GM10847 (cell line): ENCODE data around the gene TRAF3.

Experiments
- POLR2A ChIP-seq: IDR thresholded peaks from 2 replicates; pipeline ENCODE4 v1.6.1; 2011; ENCODE audit not compliant: insufficient read length; ENCODE audit errors: extremely low read depth

TRAF3 gene

DNA sequence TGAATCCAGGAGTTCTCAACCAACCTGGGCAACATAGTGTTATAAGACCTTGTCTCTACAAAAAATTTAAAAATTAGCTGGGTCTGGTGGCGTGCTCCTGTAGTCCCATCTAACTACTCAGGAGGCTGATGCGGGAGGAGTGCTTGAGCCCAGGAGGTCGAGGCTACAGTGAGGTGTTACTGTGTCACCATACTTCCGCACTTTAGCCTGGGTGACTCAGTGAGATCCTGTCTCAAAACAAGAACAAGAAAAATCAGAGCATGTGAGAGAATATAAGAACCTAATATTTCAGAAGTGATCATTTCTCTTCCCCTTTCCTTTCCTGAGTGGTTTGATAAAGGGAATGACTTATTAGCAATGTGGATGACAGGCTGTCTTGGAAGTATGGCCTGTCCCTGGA is 9.5 kb downstream of the TRAF3 start:
- no peak for TF ChIP-seq POLR2A

DNA sequence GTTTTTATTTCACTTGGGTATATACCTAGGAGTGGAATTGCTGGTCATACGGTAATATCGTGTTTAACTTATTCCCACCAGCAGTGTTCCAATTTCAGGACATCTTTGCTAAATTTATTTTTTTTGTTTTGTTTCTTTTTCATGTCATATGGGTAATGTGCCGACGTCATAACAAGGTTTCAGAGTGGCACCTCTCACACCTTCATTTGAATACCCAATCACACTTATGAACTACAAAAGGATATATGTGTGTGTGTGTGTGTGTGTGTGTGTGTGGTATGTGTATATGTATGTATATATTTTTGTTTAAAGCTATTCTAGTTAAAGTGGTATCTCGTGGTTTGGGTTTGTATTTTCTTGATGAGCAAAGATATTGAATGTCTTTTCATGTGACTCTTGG is 12.1 kb downstream of the TRAF3 start:
- no peak for TF ChIP-seq POLR2A

DNA sequence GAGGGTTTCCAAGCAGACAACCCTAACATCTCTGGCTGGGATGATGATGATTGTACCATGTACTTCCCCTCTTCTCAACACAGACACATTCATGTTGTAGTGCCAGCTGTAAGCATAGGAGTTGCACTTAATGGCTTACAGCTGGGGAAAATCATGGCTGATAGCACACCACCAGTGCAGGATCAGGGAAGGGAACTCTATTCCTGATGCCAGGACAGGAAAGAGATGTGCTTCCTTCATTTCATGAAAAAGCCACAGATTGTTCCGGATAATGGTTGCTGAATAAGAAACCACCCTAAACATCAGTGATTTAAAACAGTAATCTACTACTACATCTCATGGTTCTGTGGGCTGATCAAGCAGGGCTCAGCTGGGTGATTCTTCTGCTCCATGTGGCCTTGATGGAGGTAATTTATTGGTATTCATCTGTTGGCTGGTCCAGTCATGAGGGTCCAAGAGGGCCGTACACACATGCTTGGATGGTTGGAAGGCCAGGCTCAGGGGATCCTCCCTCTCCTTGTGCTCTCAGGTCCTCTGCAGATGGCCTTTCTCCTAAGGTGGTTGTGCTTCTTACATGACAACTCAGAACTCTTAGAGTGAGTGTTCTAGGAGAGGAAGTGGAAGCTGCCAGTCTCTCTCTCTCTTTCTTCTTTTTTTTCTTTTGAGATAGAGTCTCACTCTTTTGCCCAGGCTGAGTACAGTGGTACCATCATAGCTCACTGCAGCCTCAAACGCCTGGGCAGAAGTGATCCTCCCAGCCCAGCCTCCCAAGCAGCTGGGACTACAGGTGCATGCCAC is 16.5 kb downstream of the TRAF3 start:
- TF ChIP-seq POLR2A = no peak

DNA sequence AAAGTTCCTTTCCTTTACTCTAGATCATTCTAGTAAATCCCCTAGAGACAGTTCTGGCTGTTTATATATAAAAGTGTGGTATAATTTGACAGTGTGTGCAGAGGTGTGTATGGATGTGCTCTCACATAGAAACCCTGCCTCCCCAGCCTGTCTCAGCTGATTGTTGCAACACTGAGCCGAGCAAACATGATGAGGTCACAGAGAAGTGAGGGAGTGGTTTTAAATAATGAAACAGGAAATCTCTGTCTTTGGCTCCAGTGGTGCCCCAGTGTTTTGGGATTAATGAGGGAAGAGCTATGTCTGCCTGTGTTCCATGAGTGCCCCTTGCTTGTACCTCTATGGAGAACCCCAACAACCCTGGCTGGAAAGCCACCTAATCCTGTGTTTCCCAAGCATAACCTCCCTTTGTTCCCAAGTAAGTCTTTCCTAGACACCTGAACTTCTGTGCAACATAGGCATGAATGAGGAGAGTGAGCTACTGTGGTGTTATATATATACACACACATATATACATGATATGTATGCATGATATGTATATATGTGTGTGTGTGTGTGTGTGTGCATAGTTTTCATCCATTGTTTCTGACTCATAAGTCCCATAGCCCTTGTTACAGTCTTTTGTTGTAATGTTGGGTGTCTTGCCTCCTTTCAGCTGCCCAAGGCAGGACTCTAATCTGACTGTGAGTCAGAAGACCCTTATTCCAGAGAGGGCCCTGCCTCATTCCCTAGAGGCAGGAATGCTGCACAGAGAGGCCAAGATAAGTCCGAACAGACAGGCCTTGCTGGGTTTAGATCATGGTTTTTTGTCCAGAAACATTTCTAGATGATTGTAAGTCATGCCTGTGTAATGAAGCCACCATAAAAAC is 18.0 kb downstream of the TRAF3 start:
- no peak for TF ChIP-seq POLR2A

DNA sequence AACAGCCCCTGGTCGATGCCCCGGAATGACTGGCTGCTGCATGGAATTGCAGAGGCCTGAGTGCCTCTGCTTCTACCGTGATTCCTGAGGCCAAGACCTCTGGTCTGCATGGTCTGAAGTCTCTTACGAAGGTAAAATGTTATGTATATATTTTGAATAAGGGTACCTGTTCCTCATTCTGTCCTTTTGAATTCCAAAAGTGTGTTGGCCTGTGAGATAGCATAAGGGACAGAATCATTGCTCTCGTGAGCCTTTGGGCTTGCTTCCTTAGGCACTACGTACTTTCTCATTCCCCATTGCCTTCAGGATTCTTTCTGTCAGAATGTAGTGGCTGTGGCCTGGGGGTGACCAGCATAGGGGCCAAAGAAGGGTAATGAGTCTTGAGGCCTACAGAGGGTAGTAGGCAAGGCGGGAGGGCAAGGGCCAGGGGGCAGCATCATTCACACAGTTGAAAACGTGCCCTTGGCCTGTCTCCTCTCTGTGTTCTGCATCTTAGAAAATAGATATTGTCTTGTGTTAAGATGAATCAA is 19.5 kb downstream of the TRAF3 start:
- TF ChIP-seq POLR2A = no peak

DNA sequence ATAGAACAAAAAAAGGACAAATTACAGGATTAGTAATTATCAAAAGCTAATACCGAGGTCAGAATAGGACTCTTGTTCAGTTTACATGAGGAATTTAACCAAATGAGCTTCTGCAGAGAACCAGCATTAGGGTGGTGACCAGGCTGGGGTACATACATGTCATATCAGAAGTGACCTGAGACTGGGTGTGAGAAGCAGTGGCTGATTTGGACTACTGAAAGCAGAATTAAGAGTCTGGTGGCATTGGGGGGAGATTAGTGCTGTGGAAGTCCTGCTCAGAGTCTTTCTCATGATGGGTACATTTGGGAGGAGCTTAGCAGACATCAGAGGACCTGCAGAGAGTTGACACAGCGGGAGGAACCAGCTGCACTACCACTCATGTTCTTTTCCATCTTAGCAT is 21.7 kb downstream of the TRAF3 start:
- TF ChIP-seq POLR2A = no peak

DNA sequence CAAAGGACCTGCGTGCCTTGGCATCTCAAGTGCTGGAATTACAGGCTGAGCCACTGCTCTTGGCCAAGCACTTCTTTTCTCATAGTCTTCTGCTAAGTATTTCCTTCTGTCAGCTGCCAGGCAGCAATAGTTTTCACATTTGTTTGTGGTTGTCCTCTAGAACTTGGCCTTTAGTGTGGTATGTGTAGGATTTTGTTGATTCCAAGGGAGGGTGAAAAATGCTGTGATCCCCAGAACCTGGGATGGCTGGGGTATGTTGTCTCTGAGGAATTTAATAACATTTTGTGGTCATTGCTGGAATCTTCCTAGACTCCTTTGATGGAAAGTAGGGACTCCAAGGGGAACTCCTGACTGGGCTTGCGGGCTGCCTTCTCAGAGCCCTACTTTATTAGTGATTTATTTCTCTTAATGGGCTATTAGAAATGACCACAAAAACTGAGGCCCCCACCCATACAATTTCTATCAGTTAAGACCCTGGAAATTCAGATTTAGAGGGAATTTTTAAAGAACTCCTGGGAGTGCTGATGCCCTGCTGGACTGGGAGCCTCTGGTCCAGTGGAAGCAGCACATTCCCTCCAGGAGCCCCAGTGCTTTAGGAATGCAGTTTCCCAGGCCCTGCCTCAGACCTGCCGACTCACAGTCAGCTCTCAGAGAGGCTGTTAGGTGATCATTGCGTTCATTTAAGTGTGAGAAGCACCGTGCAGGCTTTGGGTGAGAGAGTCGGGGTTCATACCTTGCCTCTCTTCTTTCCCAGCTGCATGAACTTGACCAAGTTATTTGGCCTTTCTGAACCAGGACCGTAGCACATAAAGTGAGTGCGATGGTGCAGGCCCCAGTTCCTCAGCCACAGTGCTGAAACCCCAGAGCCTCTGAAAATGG is 22.7 kb downstream of the TRAF3 start:
- TF ChIP-seq POLR2A = no peak

DNA sequence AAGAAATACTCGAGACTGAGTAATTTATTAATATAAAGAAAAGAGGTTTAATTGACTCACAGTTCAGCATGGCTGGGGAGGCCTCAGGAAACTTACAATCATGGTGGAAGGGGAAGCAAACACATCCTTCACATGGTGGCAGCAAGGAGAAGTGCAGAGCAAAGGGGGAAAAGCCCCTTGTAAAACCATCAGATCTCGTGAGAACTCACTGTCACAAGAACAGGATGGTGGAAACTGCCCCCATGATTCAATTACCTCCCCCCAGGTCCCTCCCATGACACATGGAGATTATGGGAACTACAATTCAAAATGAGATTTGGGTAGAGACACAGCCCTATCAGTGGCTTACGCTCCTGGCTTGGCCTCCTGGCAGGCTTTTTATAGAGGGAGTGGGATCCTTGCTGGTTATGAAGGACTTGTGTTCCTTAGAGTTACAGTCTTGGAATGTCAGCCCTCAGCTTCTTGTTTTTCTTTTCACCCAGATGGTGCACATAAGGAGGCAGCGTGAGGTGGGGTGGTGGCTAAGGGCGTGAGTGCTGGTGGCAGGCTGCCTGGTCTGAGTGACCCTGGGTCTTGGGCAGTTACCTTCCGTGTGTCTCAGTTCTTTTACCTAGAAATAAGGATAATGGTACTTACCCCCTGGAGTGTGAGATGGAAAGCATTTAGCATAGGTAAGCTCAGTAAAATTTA is 25.7 kb downstream of the TRAF3 start:
- TF ChIP-seq POLR2A = no peak

DNA sequence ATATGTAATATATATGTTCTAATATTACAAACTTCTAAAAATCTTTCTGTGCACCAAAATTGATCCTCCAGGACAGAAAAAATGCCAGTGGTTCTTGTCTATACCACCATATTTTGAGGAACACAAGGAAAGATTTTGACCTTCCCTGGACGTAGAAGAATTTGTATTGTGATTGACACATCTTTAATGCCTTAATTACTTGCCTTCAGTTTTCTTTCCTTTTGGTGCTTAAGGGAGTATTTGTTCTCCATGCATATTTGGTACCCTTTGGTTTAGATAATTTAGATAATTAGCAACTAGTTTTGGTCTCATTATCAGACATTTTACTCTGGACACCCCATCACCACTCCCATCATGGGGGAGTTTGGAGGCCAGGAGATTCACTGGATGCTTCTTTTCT is 27.6 kb downstream of the TRAF3 start:
- no peak for TF ChIP-seq POLR2A

DNA sequence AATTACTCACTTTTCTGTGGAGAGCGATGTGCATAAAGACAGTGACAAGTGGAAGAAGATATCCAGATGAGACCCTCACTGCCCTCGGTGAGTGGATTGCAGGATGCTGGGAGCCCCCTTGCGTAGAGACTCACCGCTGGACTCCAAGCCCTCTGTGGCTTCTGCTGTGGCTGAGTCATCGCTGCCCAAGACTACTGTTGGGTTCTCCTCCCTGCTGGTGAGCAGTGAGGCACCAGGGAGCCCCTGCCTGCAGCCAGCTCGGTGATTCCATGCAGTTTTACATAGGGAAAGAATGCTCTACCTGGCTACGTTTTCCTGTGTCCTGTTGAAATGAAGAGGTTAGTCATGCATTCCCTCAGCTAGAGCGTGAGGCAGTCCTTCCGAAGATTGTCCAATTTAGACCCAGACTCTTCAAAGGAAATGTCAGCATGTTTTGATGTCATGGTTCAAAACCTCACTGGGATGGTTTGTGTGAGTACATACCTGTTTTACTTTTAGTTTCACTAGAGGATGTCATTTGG is 28.2 kb downstream of the TRAF3 start:
- no peak for TF ChIP-seq POLR2A

DNA sequence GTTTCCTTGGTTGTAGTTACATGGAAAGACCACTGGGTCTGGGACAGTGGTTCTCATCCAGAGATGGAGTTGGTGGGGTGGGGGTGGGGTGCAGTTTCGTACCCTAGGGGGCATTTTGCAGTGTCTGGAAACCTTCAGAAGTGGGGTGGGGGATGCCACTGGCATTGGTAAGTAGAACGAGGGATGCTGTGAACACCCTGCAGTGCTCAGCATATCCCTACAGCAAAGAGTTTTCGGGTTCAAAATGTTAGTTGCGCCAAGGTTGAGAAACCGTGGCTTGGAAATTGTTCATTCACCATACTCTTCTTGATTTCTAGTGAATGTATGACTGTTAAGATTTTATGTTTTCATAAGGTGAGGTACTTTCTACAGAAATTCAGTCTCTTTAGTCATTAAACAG is 28.7 kb downstream of the TRAF3 start:
- TF ChIP-seq POLR2A = no peak

DNA sequence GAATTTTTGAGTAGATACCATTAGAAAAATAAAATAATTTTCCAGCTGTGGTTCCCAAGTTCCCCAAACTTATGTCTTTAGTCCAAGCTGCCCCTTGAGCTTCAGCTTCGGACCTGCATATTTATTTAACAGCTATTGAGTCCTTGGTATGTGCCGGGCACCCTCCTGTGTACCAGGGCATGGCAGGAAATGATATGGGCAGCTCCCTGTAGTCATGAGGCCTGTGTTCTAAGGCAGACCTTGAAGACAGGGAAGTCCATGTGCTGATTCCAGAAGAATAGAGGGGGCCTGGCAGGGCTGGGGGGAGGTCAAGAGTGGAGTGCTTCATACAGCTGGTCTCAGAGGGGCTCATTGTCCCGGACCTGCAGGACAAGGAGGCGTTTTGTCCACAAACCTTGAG is 29.2 kb downstream of the TRAF3 start:
- no peak for TF ChIP-seq POLR2A

DNA sequence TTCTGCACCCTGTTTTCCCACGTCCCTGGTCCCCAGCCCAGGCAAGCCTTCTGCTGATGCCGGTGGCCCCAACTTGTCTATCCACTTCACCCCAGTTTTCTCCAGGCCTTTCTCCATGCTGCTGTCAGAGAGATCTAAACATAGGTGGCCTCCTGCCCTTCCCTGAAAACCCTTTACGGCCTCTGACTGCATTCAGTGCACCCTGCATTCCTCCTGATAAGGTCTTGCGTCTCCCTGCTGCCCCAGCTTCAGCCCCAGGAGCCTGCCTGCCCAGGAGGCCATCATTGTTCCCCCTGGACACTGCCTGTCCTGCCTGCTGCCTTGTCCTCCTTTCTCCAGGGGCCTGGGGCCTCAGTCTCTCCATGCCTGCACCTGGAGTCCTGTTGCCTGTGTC is 29.8 kb downstream of the TRAF3 start:
- no peak for TF ChIP-seq POLR2A

DNA sequence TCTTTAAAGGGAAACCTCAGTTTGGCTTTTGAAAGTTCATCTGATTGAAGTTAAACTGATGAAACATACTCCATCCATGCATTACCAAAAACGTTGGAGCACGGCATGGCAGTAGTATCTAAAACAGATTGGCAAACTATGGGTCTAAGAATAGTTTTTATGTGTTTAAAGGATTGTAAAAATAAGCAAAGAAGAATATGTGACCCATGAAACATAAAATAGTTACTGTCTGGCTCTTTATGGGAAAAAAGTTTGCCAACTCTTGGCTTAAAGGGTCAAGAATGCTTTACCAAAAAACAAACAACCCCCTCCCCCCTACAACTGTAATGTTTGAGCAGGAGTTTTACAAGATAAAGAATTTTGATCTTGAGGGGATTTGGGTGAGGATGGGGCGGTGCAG is 32.6 kb downstream of the TRAF3 start:
- TF ChIP-seq POLR2A = no peak

DNA sequence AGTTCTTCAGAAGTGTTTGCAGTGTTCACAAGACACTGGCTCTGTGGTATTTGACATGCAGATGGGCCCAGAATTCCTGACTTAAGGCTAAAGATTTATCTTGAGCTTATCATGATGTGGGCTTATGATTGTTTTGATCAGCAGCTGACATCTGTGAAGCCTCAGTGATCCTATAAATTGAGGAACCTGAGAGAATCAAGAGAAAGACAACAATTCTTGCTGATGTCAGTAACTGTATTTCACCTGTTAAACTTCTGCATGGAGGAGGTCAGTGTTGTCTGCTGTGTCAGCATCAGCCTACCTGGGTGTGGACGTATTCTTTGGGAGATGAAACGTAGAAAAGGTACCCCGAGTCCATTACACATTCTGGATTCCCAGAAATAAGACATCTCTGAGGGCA is 33.3 kb downstream of the TRAF3 start:
- no peak for TF ChIP-seq POLR2A
